GM19351 (cell line): ENCODE measurements around the gene SNORC.
A peak's percentile ranks its signal among the peaks of the same experiment; 100 is the strongest.
"Not testable (repeated sequence)": the region's sequence is repeated elsewhere in the genome, so short reads cannot be mapped to it uniquely, and the experiment has no call there.

ENCODE experiments used
- ATAC-seq: cut with Tn5 transposase; IDR thresholded peaks from one replicate; pipeline ENCODE4 v1.9.1; 2021; ENCODE audit warnings: mild to moderate bottlenecking, moderate library complexity; ENCODE audit not compliant: unreplicated experiment

Gene SNORC

GRCh38 chr2:232870018-232870765 lies at the start of gene SNORC:
TSS of gene SNORC (plus strand) at chr2:232870264. CDS start at chr2:232870342, 78 bp downstream.
- ATAC-seq, result no peak

- ATAC-seq, result no peak
Measured at GRCh38 chr2:232829988-232830387, 40.1 kb upstream of the SNORC start.

- ATAC-seq, result no peak
Measured at GRCh38 chr2:232831496-232831895, 38.6 kb upstream of the SNORC start.

- no peak for ATAC-seq
Measured at GRCh38 chr2:232833830-232834229, 36.2 kb upstream of the SNORC start.

- no peak for ATAC-seq
Measured at GRCh38 chr2:232835687-232836208, 34.3 kb upstream of the SNORC start.

- ATAC-seq, result no peak
Measured at GRCh38 chr2:232836934-232837333, 33.1 kb upstream of the SNORC start.

GRCh38 chr2:232838406-232838874 lies 31.6 kb upstream of the SNORC start:
- peak; percentile 79 for ATAC-seq

- ATAC-seq, result no peak
Measured at GRCh38 chr2:232839411-232840079, 30.5 kb upstream of the SNORC start.

- ATAC-seq, result no peak
Measured at GRCh38 chr2:232842689-232843088, 27.4 kb upstream of the SNORC start.

- no peak for ATAC-seq
Measured at GRCh38 chr2:232843834-232844233, 26.2 kb upstream of the SNORC start.

GRCh38 chr2:232846055-232846454 lies 24.0 kb upstream of the SNORC start:
- no peak for ATAC-seq

GRCh38 chr2:232850039-232850438 lies 20.0 kb upstream of the SNORC start:
- ATAC-seq, result no peak

GRCh38 chr2:232852081-232852480 lies 18.0 kb upstream of the SNORC start:
- not testable (repeated sequence) for ATAC-seq

GRCh38 chr2:232852676-232853075 lies 17.4 kb upstream of the SNORC start:
- ATAC-seq, result no peak

- no peak for ATAC-seq
Measured at GRCh38 chr2:232854082-232854481, 16.0 kb upstream of the SNORC start.

- no peak for ATAC-seq
Measured at GRCh38 chr2:232857158-232857563, 12.9 kb upstream of the SNORC start.

GRCh38 chr2:232859385-232859916 lies 10.6 kb upstream of the SNORC start:
- no peak for ATAC-seq

- no peak for ATAC-seq
Measured at GRCh38 chr2:232860593-232861241, 9.3 kb upstream of the SNORC start.

- ATAC-seq, result no peak
Measured at GRCh38 chr2:232861353-232861752, 8.7 kb upstream of the SNORC start.

GRCh38 chr2:232863996-232864395 lies 6.1 kb upstream of the SNORC start:
- no peak for ATAC-seq

GRCh38 chr2:232865165-232865564 lies 4.9 kb upstream of the SNORC start:
- no peak for ATAC-seq
